Right renal cortex interstitium (tissue), 3 donors: ENCODE results near the gene PLA2G5. TPM values are rescaled to one million over a fixed set of nuclear protein-coding genes. Genes with fewer than 3 reads are reported as not detected.

Experiments
- DNase-seq, 3 donors: peaks; one replicate each; pipeline ENCODE4 v3.0.0-alpha.2; 2013; ENCODE audit warnings: low read depth in 3 of 3, low spot score in 2 of 3
- polyA plus RNA-seq, 3 donors: library from polyadenylated mRNA; unstranded; fragments of 120-200 nt; gene quantifications; one replicate each; pipeline ENCODE4 v1.2.1, GENCODE V29; 2013; ENCODE audit not compliant: insufficient read length in 3 of 3

Gene PLA2G5
- polyA plus RNA-seq, 3 donors, result 0.21 TPM; not detected in 2

DNA sequence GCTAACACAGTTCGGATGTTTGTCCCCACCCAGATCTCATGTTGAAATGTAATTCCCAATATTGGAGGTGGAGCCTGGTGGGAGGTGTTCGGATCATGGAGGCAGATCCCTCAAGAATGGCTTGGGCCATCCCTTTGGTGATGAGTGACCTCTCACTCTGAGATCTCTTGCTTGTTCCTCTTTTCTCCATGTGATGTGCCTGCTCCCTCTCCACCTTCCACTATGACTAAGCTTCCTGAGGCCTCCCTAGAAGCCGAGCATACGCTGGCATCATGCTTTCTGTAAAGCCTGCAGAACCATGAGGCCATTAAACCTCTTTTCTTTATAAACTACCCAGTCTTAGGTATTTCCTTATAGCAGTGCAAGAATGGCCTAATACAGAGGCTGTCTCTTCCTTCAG lies 8.1 kb upstream of the PLA2G5 start:
- DNase-seq, result no peak

GRCh38 chr1:20063861-20064292 lies 6.1 kb upstream of the PLA2G5 start:
- DNase-seq, result no peak

GRCh38 chr1:20068722-20069121 lies 1.3 kb upstream of the PLA2G5 start:
- DNase-seq, result no peak

DNA sequence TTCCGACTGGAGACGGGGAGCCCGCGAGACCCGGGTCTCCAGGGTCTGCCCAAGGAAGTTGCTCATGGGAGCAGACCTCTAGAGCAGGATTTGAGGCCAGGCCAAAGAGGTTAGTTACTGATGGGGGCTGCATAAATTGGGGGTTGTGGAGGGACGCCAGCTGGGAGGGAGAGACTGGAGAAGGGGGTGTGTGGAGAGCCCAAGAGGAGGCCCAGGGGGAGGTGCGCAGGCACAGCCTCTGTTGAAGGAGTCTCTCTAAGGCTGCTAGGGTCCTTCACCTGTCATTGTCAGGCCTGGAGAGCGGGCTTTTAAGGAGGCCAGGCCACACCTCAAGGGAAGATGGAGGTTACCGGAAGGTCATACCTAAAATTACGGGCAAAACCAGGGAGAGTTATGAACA lies 363 bp downstream of the PLA2G5 start:
- DNase-seq, result no peak

GRCh38 chr1:20071416-20071815 lies 1.4 kb downstream of the PLA2G5 start:
- no peak for DNase-seq

GRCh38 chr1:20072771-20073170 lies 2.8 kb downstream of the PLA2G5 start:
- no peak for DNase-seq

- DNase-seq, result no peak
These were observed 3.3 kb downstream of the PLA2G5 start for GRCh38 chr1:20073256-20073655.

DNA sequence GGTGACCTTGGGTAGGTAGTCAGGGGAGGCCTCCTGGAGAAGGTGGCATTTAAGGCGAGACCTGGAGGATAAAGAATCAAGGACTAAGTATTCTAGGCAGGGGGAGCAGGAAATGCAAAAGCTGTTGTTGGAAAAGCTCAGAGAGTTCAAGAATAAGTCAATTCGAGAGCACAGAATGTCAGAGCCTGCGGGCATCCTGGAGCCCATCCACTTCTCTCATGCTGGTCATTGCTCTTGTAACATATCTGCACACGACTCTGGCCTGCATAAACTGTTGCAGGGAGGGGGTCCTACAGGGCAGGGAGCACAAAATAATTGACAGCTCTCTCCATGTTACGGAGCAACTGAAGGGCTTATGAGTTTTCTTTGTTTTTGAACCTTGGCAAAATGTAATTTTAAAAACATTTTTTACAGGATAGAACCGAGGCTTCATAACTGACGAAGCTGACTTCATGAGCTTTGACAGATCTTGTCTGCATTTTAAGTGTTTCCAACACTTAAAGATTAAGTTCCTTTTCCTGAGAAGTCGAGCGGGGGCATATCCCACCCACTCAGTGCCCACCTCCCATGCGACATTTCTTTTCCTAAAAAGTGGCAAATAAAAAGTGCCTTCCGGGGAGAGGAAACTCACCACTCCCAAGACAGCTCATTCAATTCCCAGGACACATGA lies 4.2 kb downstream of the PLA2G5 start:
- DNase-seq, result no peak

GRCh38 chr1:20074725-20075171 lies 4.8 kb downstream of the PLA2G5 start:
- DNase-seq, result no peak

DNA sequence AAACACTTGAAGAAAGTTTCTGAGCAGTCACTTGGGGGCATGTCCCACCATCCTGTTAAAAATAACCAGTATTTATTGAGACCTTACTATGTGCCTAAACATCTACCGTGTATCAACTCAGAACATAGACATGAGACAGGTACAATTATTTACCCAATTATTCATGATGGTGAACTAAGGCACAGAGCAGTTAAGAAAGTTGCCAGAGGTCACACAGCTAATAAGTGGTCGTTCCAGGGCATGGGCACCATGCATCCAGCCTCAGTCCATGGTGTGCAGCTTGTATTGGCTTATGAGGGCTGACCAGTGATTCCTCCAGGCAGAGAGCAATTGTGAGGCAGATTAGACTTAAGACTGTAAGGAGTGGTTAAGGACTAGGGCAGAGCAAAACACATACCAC lies 5.4 kb downstream of the PLA2G5 start:
- DNase-seq, result no peak

- no peak for DNase-seq
These were observed 6.2 kb downstream of the PLA2G5 start for GRCh38 chr1:20076223-20076622.

DNA sequence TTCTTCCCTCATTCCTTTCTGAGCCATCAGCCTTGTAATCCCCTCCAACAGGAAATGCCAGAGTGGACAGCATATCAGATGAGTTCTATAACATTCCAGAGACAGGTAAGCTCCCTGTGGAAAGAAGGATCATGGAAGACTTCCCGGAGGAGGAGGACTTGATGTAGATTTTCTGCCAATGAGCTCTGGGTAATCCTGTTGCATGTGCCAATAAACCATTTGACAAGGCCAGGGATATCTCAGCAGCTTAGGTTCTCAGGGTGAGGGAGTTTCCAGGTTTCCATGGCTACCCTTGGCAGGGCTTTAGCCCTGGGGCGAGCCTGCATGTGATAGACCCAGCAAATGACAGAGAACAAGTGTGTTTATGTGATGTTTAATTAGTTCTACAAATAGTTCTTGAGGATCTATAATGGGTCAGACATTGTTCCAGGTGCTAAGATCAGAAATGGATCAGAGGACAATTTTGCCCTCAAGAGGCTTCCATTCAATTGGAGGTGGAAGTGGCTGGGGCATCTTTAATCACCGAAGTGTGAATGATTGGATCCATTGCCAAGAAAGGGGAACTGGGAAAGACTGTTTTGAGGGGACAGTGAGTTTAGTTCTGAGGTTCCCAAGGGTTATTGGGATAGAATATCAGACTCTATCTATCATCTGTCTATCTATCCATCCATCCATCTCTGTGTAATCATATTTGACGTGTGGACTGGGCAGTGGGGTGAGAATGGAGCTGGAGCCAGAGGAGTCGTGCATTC lies 6.9 kb downstream of the PLA2G5 start:
- DNase-seq, result no peak

DNA sequence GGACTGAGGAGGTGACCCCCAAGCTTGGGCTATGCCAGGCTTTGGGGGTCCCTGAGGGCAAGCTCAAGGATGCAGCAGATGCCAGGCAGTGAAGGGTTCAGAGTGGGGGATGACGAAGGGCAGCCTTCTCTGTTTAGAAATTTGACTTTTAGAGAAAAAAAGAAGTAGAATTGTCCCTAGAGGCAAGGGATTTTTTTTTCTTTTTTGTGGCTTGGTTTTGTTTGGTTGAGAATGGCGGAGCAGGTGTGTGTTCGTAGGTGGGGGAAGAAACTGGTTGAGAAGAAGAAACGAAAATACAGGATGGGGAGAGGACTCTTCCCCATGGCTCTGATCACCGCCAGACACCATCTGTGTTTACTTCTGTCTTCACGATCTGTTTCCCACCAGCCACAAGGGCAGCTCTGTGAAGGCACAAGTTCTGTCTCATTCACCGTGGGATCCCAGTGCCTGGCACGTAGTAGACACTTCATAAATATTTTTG lies 8.2 kb downstream of the PLA2G5 start:
- no peak for DNase-seq

DNA sequence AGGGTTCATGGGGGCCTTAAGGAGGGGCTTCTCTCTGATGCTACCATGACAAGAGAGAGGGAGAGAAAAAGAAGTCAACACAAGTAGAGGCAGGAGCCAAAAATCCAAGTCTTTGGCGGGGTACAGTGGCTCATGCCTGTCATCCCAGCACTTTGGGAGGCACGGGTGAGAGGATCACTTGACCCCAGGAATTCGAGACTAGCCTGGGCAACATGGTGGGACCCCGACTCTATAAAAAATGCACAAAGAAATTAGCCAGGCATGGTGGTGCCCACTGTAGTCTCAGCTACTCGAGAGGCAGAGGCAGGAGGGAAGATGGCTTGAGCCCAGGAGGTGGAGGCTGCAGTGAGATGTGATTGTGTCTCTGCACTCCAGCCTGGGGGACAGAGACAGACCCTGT lies 8.7 kb downstream of the PLA2G5 start:
- no peak for DNase-seq

GRCh38 chr1:20079661-20080305 lies 9.8 kb downstream of the PLA2G5 start:
- DNase-seq, result no peak

- no peak for DNase-seq
These were observed 10.7 kb downstream of the PLA2G5 start for GRCh38 chr1:20080441-20081352.

DNA sequence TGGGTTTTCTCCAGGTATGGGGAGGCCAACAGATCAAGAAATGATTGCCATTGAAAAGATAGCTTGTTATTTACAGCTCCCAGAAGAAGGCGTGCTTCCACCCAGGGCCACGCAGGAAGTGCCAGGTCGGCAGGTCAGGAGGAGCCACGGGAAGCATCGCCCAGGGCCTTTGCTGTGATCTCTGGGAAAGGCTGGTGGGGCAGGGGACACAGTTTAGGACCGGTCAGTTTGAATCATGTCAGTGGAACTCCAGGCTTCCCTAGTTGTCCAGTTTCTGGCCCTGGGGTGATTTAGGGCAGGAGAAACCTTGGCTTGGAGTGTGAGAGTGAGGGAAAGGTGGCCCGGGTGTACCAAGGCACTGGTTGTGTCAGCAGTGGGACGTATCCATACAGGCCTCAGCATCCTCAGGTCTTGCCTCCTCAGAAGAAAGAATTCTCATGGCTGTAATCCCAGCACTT lies 11.4 kb downstream of the PLA2G5 start:
- DNase-seq, result no peak

- DNase-seq, result no peak
These were observed 12.8 kb downstream of the PLA2G5 start for GRCh38 chr1:20082772-20083171.

- DNase-seq, result no peak
These were observed 13.4 kb downstream of the PLA2G5 start for GRCh38 chr1:20083178-20083944.

- no peak for DNase-seq
These were observed 16.8 kb downstream of the PLA2G5 start for GRCh38 chr1:20086800-20087199.
